Activated CD4-positive, alpha-beta T cell treated with anti-CD3 and anti-CD28 coated beads, Interleukin-2, amount 50 U/mL, for 24 hours (primary cell): Measurements from ENCODE around the gene CRABP2.

Source experiments
- DNase-seq, 2 donors: peaks; one replicate each; pipeline ENCODE4 v3.0.0-alpha.2; 2020; ENCODE audit warnings: low read depth in 1 of 2, low spot score in 1 of 2

Gene CRABP2

DNA sequence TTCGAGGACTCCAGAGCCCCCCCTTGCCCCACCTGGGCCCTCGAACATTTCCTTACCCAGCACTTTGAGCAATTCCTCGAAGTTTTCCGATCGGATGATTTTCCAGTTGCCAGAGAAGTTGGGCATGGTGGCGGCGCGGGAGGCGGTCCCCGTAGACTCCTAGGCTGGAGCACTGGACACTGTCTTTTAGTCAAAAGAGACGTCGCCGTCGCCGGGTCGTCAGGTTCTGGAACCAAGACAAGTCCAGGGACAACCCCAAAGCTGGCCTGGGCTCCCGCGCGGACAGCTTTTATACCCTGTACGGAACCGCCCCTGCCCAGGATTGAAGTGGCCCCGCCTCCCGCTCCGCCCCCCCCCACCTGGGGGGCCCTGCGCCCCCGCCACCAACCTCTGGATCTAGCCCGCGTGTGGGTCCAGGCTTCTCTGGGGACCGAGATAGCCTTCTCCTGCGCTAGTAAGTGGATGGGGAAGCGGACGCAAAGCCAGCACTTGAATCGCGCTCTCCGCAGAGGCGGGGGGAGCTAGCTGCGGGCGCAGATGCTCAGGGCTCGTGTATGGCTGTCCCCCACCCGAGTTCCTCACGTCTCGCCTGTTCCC lies at the start of gene CRABP2:
TSS of gene CRABP2 (minus strand) at position 263 of the 597 bp plus-strand sequence. CDS start at position 126, 137 bp downstream.
- DNase-seq, result no peak

DNA sequence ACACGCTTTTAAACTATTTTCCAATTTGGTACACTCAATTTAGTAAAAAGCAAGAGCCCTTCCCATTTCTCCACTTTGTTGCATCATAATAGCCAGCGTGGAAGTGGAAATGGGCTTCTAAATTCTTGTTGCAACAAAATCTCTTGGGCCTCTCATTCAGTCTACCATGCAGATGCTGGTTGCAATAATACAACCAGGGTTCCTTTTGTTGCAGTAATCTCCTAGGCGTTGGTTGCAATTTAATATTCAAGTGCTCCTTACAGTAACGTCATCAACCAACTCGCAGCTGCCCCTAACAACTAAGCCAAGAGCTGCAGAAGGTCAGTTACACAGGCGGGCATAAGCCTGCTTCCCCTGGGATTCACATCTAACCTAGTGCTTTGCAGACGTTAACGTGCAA lies 48.8 kb upstream of the CRABP2 start:
- DNase-seq, result no peak

DNA sequence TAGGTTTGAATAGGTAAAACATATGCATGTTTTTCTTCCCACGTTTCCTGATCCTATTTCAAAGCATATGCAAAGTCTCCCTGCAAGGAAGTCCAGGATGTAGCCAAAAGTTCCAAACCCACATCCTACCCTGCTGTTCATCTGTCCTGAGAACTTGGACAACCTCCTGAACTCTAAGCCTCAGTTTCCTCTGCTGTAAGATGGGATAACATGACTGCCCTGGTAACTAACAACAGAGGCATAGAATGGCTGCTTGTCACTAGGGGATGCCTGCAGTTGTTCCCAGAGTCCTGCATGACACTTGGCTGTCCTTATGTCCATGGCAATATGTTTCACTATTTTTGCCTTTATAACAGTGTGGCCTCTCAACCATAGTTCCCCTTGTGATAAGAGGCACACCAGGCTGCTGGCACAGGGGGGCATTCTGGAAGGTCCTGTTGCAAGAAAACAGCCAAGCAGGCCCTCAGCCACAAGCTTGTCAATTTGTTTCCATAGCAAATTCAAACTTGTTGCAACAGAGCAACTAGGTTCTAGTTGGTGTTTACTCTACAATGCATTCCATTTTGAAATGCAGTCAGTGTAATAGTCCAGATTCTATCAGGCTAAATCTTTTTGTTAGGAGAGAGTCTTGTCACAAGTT lies 47.6 kb upstream of the CRABP2 start:
- DNase-seq, result no peak

DNA sequence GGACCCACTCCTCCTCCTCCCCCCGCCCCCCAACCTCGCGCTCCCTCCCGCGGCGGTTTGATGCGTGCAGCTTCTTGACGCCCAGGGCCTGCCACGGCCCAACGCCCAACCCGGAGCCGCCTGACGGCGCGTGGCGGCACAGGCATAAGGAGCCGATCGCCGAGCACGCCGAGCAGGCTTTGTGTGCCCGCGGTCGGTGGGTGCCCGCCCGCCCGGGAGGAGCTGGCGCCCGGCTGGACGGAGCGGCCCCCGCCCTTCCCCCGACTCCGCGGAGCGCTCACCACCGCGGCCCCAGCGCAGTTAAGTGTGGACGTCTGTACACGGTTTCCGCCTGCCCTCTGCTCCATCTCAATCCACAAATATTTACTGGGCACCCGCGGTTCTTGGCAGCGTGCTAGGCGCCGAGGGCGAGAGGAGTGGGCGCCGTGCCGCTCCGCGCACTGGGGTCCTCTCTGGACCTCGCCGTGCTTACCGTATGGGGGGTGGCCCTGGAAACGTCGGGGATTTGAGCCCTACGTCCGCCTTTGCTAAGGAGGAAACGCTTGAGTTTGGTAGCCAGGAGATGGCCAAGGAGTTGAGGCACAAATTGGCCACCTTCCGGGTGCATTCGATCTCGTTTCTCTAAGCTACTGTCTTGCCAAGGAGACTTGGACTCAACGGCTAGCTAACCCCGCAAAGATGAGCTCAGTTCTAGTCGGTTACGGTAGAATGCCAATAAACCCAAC lies 46.5 kb upstream of the CRABP2 start:
- DNase-seq, result peak; percentile 90 to 97

DNA sequence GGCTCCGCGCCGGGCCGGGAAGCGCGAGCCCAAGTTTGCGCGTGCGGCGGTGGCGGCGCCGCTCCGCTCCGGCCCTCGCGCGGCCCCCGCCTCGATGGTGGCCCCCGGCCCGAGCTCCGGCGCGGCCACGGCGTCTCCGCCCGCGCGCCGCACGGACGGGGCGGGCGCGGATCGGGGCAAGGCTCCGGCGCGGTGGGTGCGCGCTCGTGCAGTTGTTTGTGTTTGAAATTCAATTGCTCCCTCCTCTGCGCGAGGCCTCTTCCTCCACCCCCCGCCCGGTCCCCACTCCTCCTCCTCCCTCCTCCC lies 46.0 kb upstream of the CRABP2 start, which contains the start of gene HDGF:
TSS of gene HDGF (minus strand) at position 225 of the 306 bp plus-strand sequence. CDS start 246 bp downstream, outside the sequence.
- no peak for DNase-seq

DNA sequence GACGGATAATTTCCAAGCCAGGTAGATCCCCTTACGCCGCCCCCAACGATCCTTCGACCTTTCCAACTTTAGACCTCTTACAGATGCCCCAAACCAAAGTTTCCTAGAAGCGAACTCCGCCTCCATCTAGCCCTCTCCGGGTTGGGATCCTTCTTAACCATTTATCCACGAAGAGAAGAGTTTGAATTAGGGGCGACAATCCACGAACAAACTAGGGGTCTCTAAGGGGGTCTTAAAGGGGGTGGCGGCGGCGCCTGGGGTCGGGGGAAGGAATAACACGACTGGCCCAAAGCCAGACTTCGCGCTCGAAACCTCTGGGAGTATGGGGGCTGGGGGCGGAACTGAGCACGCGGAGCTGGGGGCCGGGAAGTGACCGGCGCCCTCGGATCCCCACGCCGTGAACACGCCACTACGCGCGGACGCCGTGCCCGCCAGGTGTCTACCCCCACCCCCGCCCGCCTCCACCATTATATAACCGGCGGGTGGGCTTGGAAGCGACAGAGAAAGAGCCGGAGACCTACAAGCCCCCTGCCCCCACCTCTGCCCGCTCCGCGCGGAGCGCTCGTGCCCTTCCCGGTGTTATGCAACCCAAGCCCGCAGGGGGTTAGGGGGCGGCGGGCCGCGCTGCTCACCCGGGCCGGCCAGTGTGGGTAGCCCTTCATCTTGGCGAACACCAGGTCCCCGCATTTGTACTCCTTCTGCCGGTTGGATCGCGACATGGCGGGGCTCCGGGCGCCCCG lies 45.5 kb upstream of the CRABP2 start:
- peak in 1 of 2 donors; percentile 27 for DNase-seq

DNA sequence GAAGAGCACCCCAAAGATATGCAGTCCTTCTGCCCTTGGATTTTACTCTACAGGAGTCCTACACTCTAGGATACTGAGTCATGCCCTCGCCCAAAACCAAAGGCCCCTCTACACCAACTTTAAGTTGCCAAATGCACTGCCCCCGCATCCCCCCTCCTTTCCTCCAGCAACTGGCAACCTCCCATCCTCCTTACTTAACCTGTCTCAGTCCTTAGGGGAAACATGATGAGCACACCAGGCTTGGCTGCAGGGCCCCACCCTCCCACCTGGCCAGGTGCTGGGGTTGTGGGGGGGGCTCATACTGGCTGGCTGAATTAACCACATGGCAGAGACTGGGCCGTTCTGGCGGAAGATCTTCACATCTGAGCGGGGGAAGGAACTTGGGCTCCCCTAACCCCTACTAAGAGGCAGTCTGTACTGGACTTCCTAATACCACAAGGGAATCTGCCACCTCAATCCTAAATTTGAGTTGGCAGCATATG lies 44.8 kb upstream of the CRABP2 start:
- DNase-seq, result peak in 1 of 2 donors; percentile 25

DNA sequence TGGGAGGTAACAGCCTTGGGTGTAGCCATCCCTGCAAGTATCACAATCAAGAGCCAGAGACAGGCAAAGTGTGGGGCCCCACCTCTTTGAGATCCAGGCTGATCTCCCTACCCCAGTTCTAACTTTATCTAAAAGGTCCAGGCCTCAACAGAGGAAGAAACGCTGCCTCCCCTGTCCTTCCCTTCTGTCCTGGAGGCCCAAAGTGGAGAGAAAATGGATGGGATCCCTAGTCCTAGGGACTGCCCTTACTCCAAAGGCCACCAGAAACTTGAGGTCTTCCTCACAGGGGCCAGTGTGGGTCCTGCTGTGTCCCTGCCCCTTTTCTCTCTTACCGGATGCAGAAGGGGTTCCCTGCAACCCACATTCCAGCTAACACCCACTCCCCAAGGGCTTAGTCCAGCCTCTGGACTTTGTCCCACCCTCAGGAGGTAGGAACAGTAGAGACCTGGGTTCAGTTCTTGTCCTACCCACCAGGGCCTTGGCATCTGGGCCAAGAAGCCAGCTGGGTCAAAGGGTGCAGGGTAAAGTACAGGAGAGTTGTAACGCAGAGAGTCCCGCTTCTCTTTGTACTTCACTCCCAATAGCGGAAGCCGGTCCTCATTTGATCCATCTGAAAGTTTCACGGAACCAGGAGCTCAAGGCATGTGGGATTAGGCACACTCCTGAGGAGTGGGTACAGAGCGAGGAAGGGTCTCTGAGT lies 44.2 kb upstream of the CRABP2 start:
- no peak for DNase-seq

DNA sequence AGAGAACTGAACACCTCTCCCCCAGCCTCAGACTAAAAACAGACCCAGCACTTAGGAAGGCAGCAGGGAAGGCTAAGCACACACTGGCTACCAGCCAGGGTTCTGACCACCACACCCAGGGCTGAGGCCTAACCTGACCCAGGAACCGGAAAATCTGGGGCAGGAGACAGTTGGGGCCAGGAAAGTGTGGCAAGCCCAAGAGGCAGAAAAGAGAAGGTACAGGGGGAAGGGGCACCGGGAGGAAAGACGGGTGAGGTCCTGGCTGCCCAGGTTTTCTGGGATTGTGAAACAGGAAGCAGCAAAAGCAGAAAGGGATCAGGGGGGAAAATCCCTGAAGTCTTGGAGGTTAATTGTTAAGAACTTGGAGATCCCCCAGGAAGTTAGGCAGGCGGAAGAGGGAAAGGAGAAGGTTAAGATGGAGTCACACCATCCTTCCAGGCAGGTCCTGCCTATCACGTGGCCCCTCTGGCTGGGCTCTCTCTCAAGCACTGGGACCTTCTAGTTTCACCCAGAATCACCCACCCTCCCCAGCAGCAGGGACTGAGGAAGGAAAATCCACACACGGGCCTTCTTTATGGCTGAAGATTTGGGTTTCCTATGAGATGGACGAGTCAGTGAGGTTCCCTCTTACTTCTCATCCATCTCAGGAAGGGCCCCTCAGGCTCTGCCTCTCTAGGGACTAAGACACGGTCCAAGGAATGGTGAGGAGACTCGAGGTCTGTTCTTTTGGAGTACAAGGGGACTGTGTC lies 43.5 kb upstream of the CRABP2 start:
- DNase-seq, result no peak

DNA sequence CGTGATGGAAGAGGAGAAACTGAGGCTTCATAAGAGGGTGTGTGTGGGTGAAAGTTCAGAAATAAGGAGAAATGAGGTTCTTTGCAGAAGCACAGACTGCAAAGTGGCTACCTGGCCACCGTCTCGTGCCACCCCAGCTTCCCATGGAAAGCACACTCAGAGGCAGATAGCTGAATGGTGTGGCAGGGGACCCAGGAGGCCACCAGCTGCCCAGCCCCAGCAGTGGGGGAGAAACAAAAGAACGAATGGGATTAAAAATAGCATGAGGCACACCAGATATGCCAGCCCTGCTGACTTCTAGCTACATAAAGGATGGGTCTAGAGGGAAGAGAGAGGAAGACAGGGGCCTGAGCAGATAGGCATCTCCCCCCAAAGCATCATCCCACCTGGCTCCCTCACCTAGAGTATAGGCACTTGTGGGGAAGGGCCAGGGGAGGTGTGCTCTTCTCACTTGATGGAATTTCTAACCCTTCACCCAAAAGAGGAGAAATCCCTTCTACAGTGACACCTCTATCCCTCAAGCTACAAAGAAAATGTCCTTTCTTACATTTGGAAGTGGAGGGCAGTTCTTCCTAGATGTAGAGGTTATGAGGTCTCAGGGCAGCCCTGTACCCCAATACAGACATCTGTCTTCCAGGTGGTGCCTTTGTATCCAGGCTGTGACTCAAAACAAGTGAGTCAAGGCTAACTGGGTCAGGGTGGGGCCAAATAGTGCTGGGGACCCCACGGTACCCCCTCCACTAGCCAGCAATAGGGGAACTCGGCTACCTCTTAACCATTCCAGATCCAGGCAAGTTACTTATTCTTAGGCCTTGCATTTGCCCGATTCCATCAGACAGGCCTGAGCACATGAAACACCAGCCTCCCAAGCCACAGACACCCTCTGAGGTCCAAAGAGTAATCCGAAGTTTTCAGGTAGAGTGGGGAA lies 42.6 kb upstream of the CRABP2 start:
- no peak for DNase-seq

DNA sequence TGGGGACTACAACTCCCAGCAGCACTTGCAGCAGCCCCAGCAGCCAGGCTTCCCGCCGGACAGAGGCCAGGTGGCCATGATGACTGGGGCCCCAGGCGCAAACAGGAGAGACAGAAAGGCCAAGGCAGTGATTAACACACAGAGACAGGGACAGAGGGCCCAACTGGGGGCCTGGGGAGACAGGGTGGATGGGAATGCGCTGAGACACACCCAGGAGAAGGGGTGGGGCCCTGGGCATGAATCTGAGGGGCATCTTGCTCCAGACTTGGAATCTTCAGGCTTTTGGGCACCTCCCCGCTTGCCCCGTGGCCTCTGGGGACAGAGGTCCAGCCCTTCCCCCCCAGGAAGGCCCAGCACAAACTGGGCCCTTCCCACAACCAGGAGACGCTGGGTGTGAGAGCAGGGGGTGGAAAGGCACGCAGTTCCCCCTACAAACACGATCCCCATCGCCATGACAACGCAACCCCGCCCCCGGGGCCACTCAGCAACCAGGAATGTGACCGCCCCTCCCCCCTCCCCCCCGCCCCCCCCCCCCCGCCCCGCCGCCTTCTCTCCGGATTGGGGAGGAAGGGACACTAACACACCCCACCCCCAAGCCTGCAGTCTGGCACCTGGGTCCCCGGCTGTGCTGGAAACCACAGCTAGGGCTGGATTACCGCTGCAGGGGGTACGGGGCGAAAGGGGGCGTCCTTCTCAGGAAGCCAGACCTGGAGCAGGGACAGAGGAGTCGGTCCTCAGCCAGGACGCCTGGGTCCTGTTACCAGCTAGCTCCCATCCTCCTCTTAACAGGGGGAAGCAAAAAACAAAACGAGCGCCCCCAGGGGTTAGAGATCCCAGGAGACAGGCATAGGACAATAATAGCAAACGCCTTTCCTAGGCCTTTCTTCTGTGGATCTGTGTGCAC lies 41.6 kb upstream of the CRABP2 start:
- DNase-seq, result peak in 1 of 2 donors; percentile 32

DNA sequence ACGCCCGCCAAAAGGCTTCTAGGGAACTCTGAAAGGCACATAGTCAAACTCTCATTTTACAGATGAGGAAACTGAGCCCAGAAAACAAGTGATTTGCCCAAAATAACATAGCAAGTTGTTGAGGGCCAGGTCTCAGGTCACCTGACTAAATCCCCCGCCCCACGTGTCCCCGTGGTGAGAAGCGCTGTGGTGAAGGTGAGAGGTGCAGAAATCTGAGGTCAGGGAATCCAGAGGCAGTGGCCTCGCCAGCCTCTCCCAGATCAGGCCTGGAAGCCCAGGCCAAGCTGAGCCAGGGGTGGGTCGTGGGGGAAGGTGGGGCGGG lies 41.0 kb upstream of the CRABP2 start:
- DNase-seq, result no peak

DNA sequence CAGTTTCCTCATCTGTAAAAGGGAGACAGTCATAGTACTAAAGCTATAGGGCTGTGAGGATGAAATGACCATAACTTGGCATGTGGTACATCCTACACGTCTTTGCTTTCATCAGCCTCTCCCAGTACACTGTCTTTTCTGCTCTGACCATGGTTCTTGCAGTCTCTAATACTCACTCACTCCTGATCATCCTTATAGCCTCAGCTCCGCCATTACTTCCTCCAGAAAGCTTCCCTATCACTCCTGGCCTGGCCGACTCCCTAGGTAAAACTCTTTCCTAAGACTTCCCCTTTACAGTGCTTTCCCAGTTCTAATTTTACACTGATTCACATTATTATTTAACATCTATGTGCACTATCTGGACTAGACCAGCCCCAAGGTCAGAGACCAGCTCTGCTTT lies 40.5 kb upstream of the CRABP2 start:
- no peak for DNase-seq

DNA sequence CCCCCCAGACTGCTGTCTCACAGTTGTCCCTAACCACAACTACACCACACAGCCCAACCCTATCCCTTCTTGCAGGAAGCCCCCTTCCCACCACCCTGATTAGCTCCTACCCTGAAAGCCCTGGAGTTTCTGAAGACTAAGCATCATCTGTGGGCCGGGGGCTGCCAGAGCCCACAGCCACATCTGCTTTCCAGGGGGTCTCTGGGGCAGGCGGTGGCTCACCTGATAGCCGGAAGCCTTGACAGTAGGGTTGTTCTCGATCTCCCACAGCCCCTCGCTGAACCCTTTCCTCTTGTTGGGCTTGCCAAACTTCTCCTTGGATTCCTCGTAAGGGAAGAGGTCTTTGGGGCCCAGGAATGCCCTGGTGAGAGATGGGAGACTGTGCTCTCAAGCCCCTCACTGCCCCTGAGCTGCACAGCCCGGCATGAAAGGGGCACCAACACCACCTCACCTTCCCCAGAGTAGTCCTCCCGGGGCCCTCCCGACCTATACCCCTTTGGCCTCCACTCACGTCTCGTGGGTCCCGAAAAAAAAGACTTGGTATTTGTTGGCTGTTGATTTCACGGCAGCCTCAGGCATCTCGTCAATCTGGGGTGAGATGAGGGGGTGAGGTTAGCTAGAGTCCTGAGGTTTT lies 39.5 kb upstream of the CRABP2 start:
- DNase-seq, result no peak

DNA sequence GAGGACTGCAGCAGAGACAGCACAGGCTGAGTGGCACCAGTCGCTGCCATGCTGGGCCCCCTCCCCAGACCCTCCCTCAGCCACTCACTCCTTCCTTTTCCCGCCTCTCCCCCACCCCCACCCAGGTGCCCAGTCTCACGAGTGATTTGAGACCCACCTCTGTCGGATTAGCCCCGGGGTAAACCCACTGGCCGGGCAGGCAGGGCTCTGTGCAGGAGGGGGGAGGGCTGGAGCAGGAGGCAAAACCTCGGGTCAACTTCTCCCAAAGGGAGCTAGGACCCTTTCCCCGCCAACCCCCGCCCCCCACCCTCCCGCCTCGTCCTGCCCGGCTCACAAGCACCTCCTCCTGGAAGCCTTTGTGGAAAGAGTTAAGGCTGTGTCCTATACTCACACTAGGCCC lies 39.0 kb upstream of the CRABP2 start:
- no peak for DNase-seq

DNA sequence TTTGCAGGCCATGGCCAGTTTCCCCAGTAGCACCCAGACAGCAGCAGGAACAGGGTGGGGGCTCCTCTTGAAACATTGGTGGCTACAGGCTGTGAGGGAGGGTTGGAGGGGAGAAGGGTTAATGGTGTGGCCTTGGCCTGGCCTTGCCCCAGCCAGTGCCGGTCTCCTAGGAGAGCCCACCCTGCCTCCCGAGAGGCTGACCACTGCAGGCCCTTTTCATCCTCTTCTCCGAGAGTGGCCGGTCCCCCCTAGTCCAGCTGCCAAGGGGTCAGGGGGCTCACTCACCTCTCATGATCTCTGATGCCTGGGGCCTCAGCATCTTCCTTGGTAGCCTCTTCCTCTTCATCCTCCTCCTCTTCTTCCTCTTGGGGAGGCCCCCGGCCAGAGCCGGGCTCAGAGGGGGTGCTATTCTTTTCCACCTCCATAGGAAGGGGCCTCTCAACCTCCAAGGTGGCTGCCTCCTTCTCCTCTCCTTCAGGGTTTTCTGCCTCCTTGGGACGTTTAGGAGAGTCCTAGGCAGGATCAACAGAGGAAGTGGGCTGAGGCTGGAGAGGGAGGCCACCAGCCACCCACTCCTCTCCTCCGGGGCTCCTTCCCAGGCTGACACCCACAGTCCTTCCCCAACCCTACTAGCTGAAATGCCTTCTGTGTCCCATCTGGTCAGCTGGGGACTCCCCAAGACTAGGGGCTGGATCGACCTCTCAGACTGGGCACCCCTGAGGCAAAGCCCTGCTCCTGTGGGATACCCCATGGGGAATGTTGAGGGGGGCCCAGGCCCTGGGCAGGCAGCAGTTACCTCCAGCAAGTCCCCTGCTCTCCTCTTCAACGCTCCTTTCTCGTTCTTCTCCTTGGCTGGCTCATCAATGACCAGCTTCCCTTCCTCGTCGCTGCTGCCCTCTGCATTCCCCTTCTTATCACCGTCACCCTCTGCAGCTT lies 38.3 kb upstream of the CRABP2 start:
- DNase-seq, result no peak

DNA sequence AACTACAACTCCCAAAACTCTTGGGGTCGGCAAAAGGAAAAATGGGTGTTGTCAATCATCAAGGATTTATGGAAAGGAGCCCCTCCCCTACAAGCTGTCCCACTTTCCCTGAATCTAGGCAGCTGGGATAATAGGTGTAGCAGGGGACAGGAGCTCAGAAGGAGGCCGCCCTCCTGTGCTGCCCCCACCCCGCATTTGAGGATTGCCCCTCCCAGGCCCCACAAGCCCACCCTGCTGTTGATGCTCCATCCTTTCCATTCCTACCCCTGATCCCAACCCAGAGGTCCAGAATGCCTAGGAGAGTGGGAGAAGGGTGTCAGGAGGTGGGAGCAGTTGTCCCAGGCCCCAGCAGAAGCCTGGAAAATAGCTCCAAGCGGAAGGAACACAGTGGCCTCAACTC lies 37.4 kb upstream of the CRABP2 start:
- DNase-seq, result no peak
